ENCODE results near the gene NEURL3. TPM values are rescaled to one million over a fixed set of nuclear protein-coding genes. Genes with fewer than 3 reads are reported as not detected.

Gene NEURL3
- total and polyA plus RNA-seq, 2 of the 4 experiments (the other 2 are of a cell fraction), result not detected

DNA sequence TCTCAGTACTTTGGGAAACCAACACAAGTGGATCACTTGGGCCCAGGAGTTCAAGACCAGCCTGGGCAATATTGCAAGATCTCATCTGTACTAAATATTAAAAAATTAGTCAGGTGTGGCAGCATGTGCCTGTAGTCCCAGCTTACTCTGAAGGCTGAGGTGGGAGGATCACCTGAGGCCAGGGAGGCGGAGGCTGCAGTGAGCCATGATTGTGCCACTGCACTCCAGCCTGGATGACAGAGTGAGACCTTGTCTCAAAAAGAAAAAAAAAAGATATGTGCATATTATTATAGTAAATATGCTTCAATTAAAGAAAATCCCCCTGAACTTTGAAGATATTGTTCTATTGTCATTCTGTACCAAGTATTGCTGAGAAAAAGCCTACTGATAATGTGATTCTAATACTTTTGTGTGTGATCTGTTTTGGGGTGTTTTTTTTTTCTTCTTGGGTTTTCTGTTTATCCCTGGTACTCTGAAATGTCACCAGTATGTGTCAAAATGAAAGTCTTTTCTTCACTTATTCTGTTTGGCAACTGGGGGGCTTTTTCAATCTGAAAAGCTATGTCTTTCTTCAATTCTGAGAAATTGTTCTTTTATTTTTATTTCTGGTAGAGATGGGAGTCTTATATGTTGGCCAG, 13.2 kb downstream of the NEURL3 start:
- Histone ChIP-seq H3K4ac (ENCODE audit: low read depth, low read length) (no peak overlapping the region), H4K8ac (ENCODE audit: low read depth in 2 of 2, low read length in 2 of 2) (no peak overlapping the region), H3K4me2 (ENCODE audit: low read depth, low read length) (no peak overlapping the region), H4K5ac (ENCODE audit: low read depth, low read length) (no peak overlapping the region), H2BK15ac (ENCODE audit: low read depth, low read length) (no peak overlapping the region), H3K9me1 (ENCODE audit: insufficient read depth, low read length) (no peaks in the 10 kb centered on the region), H2AK5ac (ENCODE audit: low read depth, low read length) (no peak overlapping the region), H3K27ac (ENCODE audit: insufficient read depth, low read length) (no peak overlapping the region), H4K20me1 (ENCODE audit: insufficient read depth, low read length) (0 out of 2 replicates have a peak, but pooled peaks cover 4% of the 10 kb centered on the region), H3K4me1 (ENCODE audit: control insufficient read depth, insufficient read depth, low read length) (no peaks in the 10 kb centered on the region), H3K27me3 (ENCODE audit: control insufficient read depth, insufficient read depth, low read length) (peaks cover 18% of the 10 kb centered on the region), H3K4me3 (ENCODE audit: insufficient read depth, low read depth, low read length) (no peak overlapping the region), H2BK5ac (ENCODE audit: low read depth, low read length, poor library complexity, severe bottlenecking) (no peak overlapping the region), H2BK120ac (ENCODE audit: low read depth, low read length) (no peak overlapping the region), H3K23ac (ENCODE audit: low read depth, low read length) (no peak overlapping the region), H3K9ac (ENCODE audit: low read depth, low read length) (no peak overlapping the region), H2AK9ac (replicated peaks; ENCODE audit: low read depth, low read length, poor library complexity) (no peak overlapping the region), H3K79me1 (ENCODE audit: low read depth in 1 of 2, low read length in 2 of 2) (no peaks in the 10 kb centered on the region), H4K91ac (ENCODE audit: insufficient read depth, low read depth, low read length) (no peak overlapping the region), H3K36me3 (ENCODE audit: control insufficient read depth, insufficient read depth, low read length) (no peaks in the 10 kb centered on the region), H2BK20ac (ENCODE audit: low read depth, low read length) (no peak overlapping the region), H2AFZ (replicated peaks; ENCODE audit: low read length, poor library complexity) (no peak overlapping the region), H3K9me3 (ENCODE audit: control insufficient read depth, insufficient read depth, low read length) (peaks cover 5% of the 10 kb centered on the region), H3K18ac (ENCODE audit: low read depth, low read length) (no peak overlapping the region), H3K14ac (replicated peaks; ENCODE audit: low read depth, low read length) (no peak overlapping the region), H3K56ac (ENCODE audit: extremely low read depth, insufficient read depth, low read length) (no peak overlapping the region)
- intact Hi-C loops (cut with micrococcal nuclease) (no loop called here), in situ Hi-C loops (cut with MboI; ENCODE audit: low sequenced_read_pairs) (no loop called here), dilution Hi-C loops (cut with HindIII; ENCODE audit: low sequenced_read_pairs, unreplicated experiment) (no loop called here)
- no peak for ATAC-seq (ENCODE audit: low read depth)
- ChIA-PET POLR2A (ENCODE audit: unreplicated experiment) (interaction anchor here (0.7 kb wide), 1 partner anchor 69 kb away, joined by 3 read pairs; no protein-coding TSS in a partner anchor), CTCF (interaction anchor here (1.3 kb wide), 1 partner anchor 17 kb away, joined by 4 read pairs; no protein-coding TSS in a partner anchor)
- WGBS, 2 experiments (ENCODE audit: extremely low coverage in 2 of 2, insufficient read length in 1 of 2), result no CpG with 5 or more reads among the region's 1 CpG
- no peak for DNase-seq
- no TSS peak for BruUV-seq (replicated peaks)
- TF ChIP-seq BHLHE40 (IDR thresholded peaks at IDR 0.05; ENCODE audit: low read depth, low read length), result no peak
